GM23248 (cell line): Measurements from ENCODE around the gene KCNJ4. TPM values are rescaled to one million over a fixed set of nuclear protein-coding genes. Genes with fewer than 3 reads are reported as not detected.
A peak's percentile ranks its signal among the peaks of the same experiment; 100 is the strongest.

Source experiments
- DNase-seq: peaks from one replicate; pipeline ENCODE4 v3.0.0-alpha.2; 2015
- H2AFZ ChIP-seq: fragments of 200-600 bp; sonication (generic); 2 replicates; pipeline ENCODE4 v1.6.1; 2016; ENCODE audit warnings: antibody characterized with exemption
- H3F3A ChIP-seq: fragments of 200-600 bp; sonication (generic); 2 replicates; pipeline ENCODE4 v1.6.1; 2016; ENCODE audit warnings: mild to moderate bottlenecking, antibody characterized with exemption, mixed run types; ENCODE audit not compliant: insufficient read depth
- H3K27ac ChIP-seq: fragments of 200-600 bp; sonication (generic); 2 replicates; pipeline ENCODE4 v1.5.1; 2016; ENCODE audit warnings: mild to moderate bottlenecking
- H3K27me3 ChIP-seq: fragments of 200-600 bp; sonication (generic); replicated peaks from 2 replicates; pipeline ENCODE4 v1.6.1; 2016; ENCODE audit warnings: mild to moderate bottlenecking; ENCODE audit not compliant: insufficient read depth
- H3K36me3 ChIP-seq: fragments of 200-600 bp; sonication (generic); 2 replicates; pipeline ENCODE4 v1.6.1; 2016; ENCODE audit warnings: low read depth, mild to moderate bottlenecking
- H3K4me1 ChIP-seq: fragments of 200-600 bp; sonication (generic); 2 replicates; pipeline ENCODE4 v1.6.1; 2016; ENCODE audit warnings: mild to moderate bottlenecking; ENCODE audit not compliant: insufficient read depth
- H3K4me2 ChIP-seq: fragments of 200-600 bp; sonication (generic); one replicate; pipeline ENCODE4 v1.6.1; 2016; ENCODE audit warnings: mild to moderate bottlenecking; ENCODE audit not compliant: unreplicated experiment
- H3K4me3 ChIP-seq: fragments of 200-600 bp; sonication (generic); 2 replicates; pipeline ENCODE4 v1.5.1; 2016; ENCODE audit warnings: mild to moderate bottlenecking
- H3K79me2 ChIP-seq: fragments of 200-600 bp; sonication (generic); 2 replicates; pipeline ENCODE4 v1.6.1; 2016; ENCODE audit warnings: mild to moderate bottlenecking; ENCODE audit not compliant: insufficient read depth
- H3K9ac ChIP-seq: fragments of 200-600 bp; sonication (generic); 2 replicates; pipeline ENCODE4 v1.6.1; 2016; ENCODE audit warnings: mild to moderate bottlenecking
- H3K9me2 ChIP-seq: fragments of 200-600 bp; sonication (generic); 2 replicates; pipeline ENCODE4 v1.6.1; 2016; ENCODE audit warnings: mixed run types, mild to moderate bottlenecking, moderate library complexity; ENCODE audit not compliant: insufficient read depth
- H3K9me3 ChIP-seq: fragments of 200-600 bp; sonication (generic); one replicate; pipeline ENCODE4 v1.6.1; 2017; ENCODE audit warnings: low read depth
- H4K20me1 ChIP-seq: fragments of 200-600 bp; sonication (generic); 2 replicates; pipeline ENCODE4 v1.6.0; 2016; ENCODE audit not compliant: insufficient read depth
- EZH2 ChIP-seq: fragments of 200-600 bp; sonication (generic); IDR thresholded peaks from 2 replicates; pipeline ENCODE4 v1.6.1; 2018; ENCODE audit warnings: antibody characterized with exemption, mild to moderate bottlenecking; ENCODE audit not compliant: insufficient read depth, poor library complexity, severe bottlenecking
- EZH2phosphoT487 ChIP-seq: fragments of 200-600 bp; sonication (generic); IDR thresholded peaks from 2 replicates; pipeline ENCODE4 v1.6.1; 2018; ENCODE audit warnings: antibody characterized with exemption, moderate library complexity, mild to moderate bottlenecking, low read depth; ENCODE audit not compliant: insufficient read depth
- WGBS, 2 experiments: methylation state at CpG; one replicate each; pipeline ENCODE4 v1.1.6; 2015 to 2017; ENCODE audit warnings: low lambda C conversion rate in 2 of 2, low coverage in 1 of 2; ENCODE audit errors: missing lambda C conversion rate in 2 of 2; 5-methylcytosine and 5-hydroxymethylcytosine counted together
- in situ Hi-C: fragments of 300-500 bp; cut with MboI; formaldehyde crosslinking; loops from 2 replicates; pipeline ENCODE4 v1.15.0; 2020
- polyA plus RNA-seq: library from polyadenylated mRNA; unstranded; fragments of >200 nt; fragmentation: Nextera tagmentation; extraction: Ambion mirVana; gene quantifications from 2 replicates; pipeline ENCODE4 v1.2.1, GENCODE V29; 2016
- total RNA-seq: library from RNA; depleted of rRNA; stranded (reverse); fragments of >200 nt; shearing (Covaris generic); gene quantifications from 2 replicates; pipeline ENCODE4 v1.2.3, GENCODE V29; 2014

KCNJ4 gene
- total and polyA plus RNA-seq, 2 experiments from 2014 or later: not detected

DNA sequence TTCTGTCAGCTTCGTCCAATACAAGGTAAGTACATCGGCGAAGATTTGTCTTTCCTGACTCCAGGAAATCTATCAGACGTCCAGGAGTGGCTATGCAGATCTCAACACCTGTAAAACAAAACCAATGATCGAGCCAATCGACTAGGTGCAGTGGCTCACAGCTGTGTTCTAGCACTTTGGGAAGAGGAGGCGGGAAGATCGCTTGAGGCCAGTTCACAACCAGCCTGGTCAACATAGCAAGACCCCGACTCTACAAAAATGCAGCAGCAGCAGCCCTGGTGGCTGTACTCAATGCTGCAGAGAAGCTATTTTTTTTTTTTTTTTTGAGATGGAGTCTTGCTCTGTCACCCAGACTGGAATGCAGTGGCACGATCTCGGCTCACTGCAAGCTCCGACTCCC, 39.9 kb upstream of the KCNJ4 start:
- in situ Hi-C loops: no loop called here
- Histone ChIP-seq H3K4me3 (no peak overlapping the region), H3F3A (peaks cover 92% of the 10 kb centered on the region), H3K4me2 (no peak overlapping the region), H3K79me2 (peaks cover 100% of the 10 kb centered on the region), H3K9me2 (no peaks in the 10 kb centered on the region), H4K20me1 (peaks cover 5% of the 10 kb centered on the region; the same call in 1 of the 2 replicates), H3K4me1 (peaks cover 39% of the 10 kb centered on the region), H2AFZ (no peak overlapping the region), H3K36me3 (peaks cover 92% of the 10 kb centered on the region), H3K9me3 (no peaks in the 10 kb centered on the region), H3K27ac (peak overlapping the region; percentile 35; the same call in 1 of the 2 replicates), H3K9ac (no peak overlapping the region), H3K27me3 (no peaks in the 10 kb centered on the region)
- 90% methylated on average over 12 of the region's 12 CpGs for WGBS, 2 experiments
- TF ChIP-seq EZH2phosphoT487: no peak
- TF ChIP-seq EZH2: no peak
- DNase-seq: no peak

DNA sequence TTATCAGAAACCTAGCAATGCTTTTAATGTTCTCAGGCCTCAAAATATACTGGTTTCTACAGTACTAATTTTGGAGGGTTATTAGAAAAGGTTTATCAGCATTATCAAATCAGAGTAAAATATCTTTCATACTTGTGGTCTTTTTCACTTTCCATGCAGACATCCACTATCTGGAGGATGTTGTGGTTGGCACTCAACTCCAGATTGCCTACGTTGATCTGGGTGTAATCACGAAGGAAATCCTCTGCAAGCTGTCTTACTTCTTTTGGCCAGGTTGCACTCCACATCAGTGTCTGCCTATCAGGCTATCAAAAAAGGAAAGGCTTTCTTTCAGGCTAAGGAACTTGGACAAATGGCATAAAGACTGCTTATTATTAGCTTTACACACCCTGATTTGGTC, 39.5 kb upstream of the KCNJ4 start:
- Histone ChIP-seq H3K27ac (peak overlapping the region; percentile 35), H3K4me2 (no peak overlapping the region), H3K9ac (no peak overlapping the region), H3K4me1 (peaks cover 39% of the 10 kb centered on the region), H3K9me2 (no peaks in the 10 kb centered on the region), H3F3A (peaks cover 92% of the 10 kb centered on the region), H2AFZ (no peak overlapping the region), H3K79me2 (peaks cover 100% of the 10 kb centered on the region), H3K9me3 (no peaks in the 10 kb centered on the region), H3K36me3 (peaks cover 92% of the 10 kb centered on the region), H4K20me1 (peaks cover 5% of the 10 kb centered on the region; the same call in 1 of the 2 replicates), H3K27me3 (no peaks in the 10 kb centered on the region), H3K4me3 (no peak overlapping the region)
- WGBS, 2 experiments: 45 to 51% methylated on average over 2 of the region's 2 CpGs
- TF ChIP-seq EZH2phosphoT487 (no peak), EZH2 (no peak)
- in situ Hi-C loops: no loop called here
- no peak for DNase-seq

DNA sequence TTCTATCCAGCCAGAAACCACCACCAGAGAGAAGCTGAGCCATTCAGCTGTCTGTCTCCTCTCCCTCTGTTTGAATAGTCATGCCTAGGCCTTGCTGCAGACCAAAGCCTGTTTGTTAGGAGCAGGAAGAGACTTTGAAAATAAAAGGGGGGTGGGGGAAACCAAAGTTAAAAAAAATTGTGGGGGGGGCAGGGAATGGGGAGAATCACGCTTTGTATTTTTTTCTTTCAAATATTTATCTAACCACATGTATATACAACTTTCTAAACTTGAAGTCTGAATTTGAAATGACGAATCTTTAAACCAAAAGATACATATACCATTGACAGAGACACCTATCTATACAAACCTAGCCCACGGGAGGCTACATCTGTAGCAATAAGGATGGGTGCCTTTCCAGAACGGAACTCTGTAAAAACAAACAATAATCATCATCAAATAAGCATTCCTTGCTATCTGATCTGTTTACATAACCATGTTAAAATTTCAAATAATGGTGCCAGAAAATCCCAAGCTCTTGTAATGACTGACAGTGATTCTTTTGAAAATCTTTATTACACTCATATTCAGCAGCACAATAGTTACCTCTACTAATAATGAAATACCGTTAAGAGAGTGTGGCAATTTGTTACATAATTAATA, 36.8 kb upstream of the KCNJ4 start:
- no peaks in the 10 kb centered on the region for H3K9me3 ChIP-seq
- H2AFZ ChIP-seq: no peak overlapping the region
- WGBS, 2 experiments: 41 to 53% methylated on average over 4 to 5 of the region's 5 CpGs
- no peak overlapping the region for H3K4me2 ChIP-seq
- H3K79me2 ChIP-seq: peaks cover 100% of the 10 kb centered on the region
- no peak overlapping the region for H3K9ac ChIP-seq
- peak overlapping the region; percentile 35; the same call in 1 of the 2 replicates for H3K27ac ChIP-seq
- no peak overlapping the region for H3K4me3 ChIP-seq
- peaks cover 96% of the 10 kb centered on the region for H3K36me3 ChIP-seq
- in situ Hi-C loops: no loop called here
- DNase-seq: no peak
- TF ChIP-seq EZH2 (no peak), EZH2phosphoT487 (no peak)
- no peaks in the 10 kb centered on the region for H3K27me3 ChIP-seq
- H3K9me2 ChIP-seq: no peaks in the 10 kb centered on the region
- peaks cover 39% of the 10 kb centered on the region for H3K4me1 ChIP-seq
- H4K20me1 ChIP-seq: peaks cover 5% of the 10 kb centered on the region; the same call in 1 of the 2 replicates
- peaks cover 95% of the 10 kb centered on the region for H3F3A ChIP-seq

DNA sequence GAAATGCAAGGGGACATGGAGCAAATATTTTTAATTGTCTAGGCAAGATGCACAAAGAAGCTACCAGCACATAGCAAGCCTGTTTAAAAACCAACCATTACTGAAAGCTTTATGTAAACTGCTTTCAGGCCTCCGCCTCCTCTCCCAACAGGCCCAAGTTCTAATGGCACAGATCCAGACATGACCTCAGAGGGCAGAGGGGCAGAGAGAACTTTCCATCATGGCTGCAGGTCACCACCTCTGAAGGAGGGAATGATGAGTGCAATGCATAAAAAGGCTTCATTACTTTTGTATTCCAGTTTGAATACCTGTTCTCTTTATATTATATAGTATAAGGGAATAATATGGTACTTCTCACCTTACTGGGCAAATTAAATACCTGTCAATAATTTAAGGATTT, 35.9 kb upstream of the KCNJ4 start:
- TF ChIP-seq EZH2: no peak
- H3F3A ChIP-seq: peaks cover 95% of the 10 kb centered on the region
- peak overlapping the region; percentile 35 for H3K27ac ChIP-seq
- no peaks in the 10 kb centered on the region for H3K27me3 ChIP-seq
- DNase-seq: peak; percentile 64
- H3K9ac ChIP-seq: no peak overlapping the region
- 73 to 75% methylated on average over 1 of the region's 1 CpG for WGBS, 2 experiments
- H3K4me2 ChIP-seq: no peak overlapping the region
- H3K36me3 ChIP-seq: peaks cover 96% of the 10 kb centered on the region
- H2AFZ ChIP-seq: no peak overlapping the region
- H3K4me1 ChIP-seq: peaks cover 39% of the 10 kb centered on the region
- peaks cover 100% of the 10 kb centered on the region for H3K79me2 ChIP-seq
- no peaks in the 10 kb centered on the region for H3K9me2 ChIP-seq
- H3K4me3 ChIP-seq: no peak overlapping the region
- in situ Hi-C loops: no loop called here
- no peaks in the 10 kb centered on the region for H3K9me3 ChIP-seq
- H4K20me1 ChIP-seq: peaks cover 5% of the 10 kb centered on the region; the same call in 1 of the 2 replicates
